ENCODE data around the gene KIF21A.
"Not testable (repeated sequence)": the region's sequence is repeated elsewhere in the genome, so short reads cannot be mapped to it uniquely, and the experiment has no call there.

The KIF21A gene

DNA sequence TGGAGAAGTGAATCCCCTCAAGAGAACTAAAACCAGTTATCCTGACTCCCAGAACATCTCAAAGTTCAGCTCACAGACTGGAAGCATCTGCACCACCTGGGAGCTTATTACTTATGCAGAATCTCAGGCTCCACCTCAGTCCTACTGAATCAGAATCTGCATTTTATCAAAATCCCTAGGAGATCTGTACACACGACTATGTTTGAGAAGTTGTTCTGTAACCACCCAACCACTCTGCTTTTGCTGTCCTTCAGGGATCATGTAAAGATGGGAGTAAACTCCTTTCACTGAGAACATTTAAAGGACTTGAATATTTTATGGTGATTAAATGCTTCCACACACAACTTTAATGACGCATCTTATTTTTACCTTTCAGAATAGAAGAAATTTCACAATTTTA lies 98.0 kb downstream of the KIF21A start:
- DNase-seq (ENCODE audit: low read depth) = no peak

DNA sequence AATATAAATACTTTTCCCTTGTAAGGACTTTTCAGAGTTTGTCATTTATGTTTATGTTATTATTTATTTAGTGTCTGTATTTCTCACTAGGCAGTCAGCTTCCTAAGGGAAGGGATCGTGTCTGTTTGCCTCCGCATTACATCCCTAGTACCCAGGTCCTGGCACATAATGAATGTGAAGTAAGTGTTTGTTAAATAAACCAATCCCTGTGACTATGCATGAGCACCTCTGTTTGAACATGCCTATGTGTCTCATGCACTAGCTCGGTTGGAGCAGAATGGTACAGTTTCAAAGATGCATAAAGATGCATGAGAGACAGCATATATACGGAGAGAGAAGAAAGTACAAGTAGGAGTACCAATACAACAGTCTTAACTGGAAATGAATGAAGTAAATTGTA lies 99.3 kb downstream of the KIF21A start:
- no peak for DNase-seq (ENCODE audit: low read depth)

DNA sequence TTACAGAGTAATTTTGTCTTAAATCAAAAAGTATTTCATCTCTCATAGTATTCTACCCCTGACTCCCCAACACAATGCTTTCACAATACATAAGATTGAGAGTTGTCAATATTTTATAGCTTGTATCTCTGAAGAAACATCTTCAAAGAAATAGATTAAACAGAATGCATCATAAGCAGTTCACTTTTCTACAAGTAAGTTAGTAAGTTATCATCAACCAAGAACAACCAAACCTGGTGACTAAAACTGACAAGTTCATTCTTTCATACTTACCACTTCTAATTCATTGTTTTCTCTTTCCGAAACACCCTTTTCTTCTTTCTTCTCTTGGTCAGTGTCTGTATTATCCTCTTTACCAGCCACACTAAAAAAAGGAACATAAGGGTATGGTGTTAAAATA lies 101.2 kb downstream of the KIF21A start:
- no peak for DNase-seq (ENCODE audit: low read depth)

DNA sequence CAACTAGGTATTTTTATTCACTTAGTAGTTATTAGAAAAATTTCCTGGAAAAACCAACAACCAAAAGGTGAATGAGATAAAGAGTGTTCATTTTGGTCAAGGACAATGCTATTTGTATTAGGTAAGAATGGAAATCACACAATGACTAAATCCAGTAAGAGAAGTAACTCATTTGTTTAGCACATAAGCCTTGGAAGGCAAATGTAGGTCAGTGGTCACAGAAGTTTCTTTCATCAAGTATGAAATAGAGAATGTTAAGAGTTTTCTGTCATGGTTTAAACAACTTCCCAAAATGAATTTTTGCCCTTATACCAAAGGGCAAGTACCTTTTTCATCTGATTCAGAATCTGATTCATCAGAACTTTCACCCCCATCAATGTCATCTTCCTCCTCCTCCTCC lies 101.7 kb downstream of the KIF21A start:
- DNase-seq (ENCODE audit: low read depth) = no peak

DNA sequence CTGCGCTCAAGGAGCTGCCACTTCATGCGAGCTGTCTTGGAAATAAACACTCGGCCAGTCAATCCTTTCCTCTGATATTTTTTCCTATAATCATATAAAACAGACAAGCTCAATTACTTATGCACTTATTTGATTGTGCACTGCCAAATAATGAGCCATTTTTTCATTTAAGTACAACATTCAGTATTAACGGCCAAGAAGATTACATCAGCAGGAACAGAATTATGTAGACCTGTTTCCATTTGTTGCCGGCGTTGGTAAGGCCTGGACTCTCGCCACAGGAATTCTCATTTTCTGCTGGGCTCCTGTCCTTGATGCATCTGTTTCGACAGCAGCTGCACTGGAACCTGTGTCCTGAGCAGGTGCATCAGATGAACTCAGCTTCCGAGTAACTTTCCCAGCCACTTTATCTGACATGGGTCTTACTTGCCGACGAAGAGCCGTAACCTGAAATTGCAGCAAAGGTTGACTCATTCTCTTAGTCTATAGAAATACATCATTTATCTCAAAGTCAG lies 110.2 kb downstream of the KIF21A start:
- no peak for DNase-seq (ENCODE audit: low read depth)

DNA sequence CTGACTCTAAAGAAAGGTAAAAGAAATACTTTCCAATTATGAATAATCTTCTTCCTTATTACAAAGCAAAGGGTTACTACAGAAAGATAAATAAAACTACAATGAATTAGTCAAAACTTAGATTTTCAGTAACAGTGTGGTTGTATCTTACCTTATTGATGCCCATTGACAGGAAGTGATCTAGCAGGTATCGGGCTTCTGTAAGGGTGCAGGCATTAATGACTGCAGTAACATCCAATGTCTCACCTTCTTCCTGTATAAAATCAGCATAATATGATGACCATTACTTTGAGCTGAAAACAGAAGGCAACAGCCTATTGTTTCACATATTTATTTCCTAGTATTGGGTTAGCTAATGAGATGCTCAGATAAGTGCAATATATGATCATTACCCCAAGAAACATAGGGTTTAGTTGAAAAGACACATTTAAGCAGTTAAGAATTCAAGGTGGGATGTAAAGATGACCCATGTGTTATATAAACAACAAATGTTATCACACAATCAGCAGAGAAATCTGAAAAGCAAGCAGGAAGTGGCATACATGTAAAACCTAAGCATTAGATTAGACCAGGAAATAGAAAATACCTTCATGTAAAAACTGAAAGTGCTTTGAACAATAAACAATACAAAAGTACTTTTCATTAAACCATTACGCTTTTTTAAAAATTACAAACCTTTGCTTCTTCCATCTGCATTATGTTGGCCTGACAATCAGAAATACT lies 111.2 kb downstream of the KIF21A start:
- no peak for DNase-seq (ENCODE audit: low read depth)

DNA sequence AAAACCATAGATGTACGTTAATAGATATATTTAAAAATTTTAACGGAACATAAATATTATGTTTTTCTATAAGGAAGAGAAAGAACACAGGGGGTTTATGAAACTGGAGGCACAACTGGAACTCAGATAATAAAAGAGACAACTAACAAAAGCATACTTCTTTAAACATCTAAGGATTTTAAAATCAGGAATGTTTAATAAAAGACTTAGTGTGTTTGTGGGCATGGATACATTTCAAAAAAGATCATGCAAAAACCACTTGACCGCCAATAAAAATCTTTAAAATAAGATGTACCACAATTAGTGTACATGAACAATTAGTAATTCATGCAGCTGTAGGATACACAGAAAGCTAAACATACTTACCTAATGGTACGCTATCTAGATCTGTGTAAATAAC lies 113.0 kb downstream of the KIF21A start:
- no peak for DNase-seq (ENCODE audit: low read depth)

DNA sequence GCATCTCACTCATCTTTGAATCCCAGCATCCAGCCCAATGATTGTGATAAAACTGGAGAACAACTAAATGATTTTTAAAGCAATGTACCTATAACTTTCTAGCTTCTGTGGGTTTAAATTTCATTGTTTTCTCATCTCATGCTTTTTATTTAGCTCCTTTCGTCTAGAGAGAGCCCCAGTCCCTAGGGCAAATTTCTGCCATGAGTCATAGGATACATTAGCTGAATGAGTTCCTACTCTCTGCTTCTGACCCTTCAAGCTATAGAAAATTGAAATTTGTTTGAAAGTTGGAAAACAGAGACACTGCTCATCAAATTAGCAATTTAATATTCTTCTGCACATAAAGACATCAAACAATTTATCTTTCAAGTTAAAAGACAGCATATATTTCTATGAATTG lies 113.9 kb downstream of the KIF21A start:
- no peak for DNase-seq (ENCODE audit: low read depth)

DNA sequence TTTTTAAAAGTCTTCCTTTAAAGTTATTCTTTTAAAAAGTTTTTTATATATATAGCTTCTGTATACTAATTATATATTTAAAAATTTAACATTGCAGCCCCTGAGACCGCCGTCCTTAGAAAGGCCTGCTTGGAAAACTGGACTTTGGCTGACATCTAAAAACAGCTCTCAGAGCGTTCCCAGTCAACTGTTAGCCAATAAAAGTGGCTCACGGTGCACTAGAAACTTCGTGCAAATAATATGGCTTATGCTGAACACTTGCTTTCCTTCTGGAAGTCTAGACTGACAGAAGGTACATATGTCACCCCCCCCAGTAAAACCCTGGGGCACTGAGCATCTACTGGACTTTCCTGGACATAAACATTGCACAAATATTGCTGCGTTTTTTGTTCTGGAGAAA lies 115.0 kb downstream of the KIF21A start:
- no peak for DNase-seq (ENCODE audit: low read depth)

DNA sequence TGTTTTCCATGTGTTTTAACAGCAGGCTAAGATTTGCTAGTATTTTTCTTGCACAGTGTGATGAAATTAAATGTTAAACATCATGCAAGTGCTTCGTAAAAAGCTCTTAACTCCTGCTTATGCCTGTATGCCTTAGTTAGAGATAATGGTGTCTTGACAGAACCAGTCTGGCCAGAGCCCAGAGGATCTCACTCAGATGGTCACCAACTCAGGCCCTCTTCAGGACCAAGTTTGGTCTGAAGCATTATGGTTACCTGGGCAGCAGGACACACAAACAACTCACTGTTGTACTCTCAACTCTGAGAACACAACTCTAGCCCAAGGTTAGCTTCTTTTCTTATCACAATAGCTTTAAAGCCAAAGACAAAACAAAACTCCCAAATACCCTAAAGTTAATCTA lies 115.4 kb downstream of the KIF21A start:
- DNase-seq (ENCODE audit: low read depth) = no peak

DNA sequence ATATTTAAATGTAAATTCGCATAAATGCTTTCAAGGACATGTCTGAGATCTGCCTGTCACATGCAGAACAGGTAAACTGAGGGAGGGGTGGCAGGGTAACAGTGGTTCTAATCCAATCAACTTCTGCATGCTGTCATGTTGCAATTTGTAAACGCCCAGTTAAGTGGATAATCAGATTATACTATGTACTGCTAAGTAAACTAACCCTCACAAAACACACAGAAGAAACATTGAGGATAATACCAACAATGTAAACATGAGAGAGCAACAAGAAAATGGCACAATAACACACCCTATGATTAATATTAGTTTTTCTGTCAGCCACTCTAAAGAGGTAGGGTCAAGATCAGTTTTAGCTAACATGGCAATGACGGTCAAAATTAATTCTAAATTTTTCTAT lies 123.7 kb downstream of the KIF21A start:
- DNase-seq (ENCODE audit: low read depth) = no peak

DNA sequence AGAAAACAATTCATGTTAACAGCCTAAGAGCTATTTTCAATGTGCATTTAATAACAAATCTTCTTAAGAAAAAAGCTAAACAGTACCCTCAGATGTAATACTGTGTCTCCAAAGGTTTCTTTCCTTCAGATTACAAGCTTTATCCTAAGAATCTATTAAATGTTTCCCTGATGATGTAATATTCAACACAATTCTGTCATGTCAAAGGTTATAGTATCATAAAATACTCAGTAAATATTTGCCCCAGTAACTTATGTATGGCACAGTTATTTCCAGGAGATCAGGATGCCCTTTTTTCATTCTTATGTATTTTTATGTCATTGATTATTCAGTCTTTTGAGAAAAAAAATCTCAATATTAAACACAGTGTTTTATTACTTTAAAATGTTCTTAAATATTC lies 128.4 kb downstream of the KIF21A start:
- no peak for DNase-seq (ENCODE audit: low read depth)

DNA sequence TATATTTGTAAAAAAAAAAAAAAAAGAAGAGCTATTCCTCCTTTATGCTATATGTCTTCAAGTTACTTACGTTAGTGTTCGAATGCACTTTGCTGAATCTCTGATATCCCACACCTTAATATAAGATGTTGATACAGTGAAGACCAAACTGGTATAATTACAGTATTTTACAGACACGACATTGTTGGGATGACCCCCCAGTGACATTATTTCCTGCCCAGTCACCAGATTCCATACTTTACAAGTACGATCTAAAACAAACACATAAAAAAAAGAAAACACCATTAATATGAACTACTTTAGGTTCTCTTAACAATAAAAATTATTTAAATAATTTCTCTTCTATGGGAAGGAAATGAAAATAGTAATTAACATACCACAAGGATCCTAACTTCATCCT lies 133.4 kb downstream of the KIF21A start:
- DNase-seq (ENCODE audit: low read depth) = no peak

DNA sequence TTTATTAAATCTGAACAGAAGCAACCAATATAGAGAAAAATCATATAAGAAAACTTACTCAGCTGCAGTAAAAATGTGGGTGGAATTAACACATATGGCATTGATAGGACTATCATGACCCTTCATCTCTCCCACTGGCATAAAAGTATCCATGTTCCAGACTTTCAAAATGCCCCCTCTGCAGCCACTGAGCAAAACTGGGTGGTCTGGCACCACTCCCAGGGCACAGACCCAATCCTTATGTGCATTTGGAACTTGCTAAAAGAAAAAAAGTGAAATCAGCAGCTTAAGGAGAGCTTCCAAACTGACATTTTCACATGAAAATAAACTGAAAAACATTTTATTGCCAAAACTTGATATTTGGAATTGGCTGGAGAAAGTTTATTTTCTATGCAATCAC lies 141.5 kb downstream of the KIF21A start:
- DNase-seq (ENCODE audit: low read depth) = no peak

DNA sequence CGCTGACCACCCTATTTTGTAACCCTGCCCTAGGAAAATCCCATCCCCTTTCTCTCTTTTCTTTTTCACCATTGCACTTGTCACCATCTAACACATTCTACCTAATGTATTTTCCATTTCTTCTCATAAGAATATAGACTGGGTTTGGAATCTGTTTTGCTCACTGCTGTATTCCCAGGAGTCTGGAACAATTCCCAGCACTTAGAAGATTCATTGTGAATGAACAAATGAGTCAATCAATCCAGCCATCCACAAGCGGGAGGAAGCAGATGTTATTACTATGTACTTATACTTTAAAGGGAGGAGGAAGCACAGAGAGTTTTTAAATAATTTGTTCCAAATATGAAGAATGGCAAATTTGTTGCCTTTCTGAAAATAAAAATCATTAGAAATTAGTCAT lies 142.1 kb downstream of the KIF21A start:
- no peak for DNase-seq (ENCODE audit: low read depth)

DNA sequence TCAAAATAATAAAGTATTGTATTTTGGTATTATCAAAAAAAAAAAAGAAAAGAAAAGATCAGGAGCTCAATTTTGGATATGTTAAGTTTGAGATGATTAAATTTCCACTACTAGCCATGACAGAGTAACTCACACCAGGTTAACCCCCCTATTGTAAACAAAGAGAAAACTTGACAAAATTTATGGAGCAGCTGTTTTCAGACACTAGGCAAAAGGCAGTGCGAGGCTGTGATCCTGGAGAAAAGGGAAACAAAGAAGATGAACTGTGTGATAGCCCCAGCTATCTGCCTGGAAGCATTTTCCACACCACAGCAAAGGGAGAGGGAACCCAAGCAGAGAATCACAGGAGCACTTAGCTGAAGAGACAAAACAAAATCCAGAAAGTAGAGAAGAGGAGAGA lies 145.0 kb downstream of the KIF21A start:
- no peak for DNase-seq (ENCODE audit: low read depth)

DNA sequence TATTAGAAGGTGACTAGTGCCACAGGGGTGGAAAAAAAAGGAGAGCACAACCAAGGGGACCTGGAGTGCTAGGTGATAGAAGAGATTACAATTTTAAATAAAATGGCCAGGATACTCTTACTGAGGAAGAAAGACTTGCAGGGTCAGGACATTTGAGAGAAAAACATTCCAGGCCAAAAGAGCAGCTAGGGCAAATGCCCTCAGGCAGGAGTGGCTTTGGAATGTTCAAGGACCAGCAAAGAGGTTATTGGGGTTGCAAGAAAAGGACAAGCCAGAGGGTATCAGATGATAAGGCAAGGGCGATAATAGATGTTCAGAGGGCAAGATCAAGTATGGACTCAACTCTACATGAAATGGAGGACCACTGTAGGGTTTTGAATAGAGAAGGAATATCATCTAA lies 146.4 kb downstream of the KIF21A start:
- no peak for DNase-seq (ENCODE audit: low read depth)

DNA sequence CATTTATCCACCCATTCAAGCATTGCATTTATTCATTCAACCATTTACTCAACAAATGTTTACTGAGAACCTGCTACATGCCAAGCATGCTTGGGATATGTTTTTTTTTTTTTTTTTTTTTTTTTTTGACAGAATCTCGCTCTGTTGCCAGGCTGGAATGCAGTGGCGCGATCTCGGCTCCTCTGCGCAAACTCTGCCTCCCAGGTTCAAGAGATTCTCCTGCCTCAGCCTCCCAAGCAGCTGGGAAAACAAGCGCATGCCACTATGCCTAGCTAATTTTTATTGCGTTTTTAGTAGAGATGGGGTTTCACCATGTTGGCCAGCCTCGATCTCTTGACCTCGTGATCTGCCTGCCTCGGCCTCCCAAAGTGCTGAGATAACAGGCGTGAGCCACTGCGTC lies 147.3 kb downstream of the KIF21A start:
- DNase-seq (ENCODE audit: low read depth) = not testable (repeated sequence)

DNA sequence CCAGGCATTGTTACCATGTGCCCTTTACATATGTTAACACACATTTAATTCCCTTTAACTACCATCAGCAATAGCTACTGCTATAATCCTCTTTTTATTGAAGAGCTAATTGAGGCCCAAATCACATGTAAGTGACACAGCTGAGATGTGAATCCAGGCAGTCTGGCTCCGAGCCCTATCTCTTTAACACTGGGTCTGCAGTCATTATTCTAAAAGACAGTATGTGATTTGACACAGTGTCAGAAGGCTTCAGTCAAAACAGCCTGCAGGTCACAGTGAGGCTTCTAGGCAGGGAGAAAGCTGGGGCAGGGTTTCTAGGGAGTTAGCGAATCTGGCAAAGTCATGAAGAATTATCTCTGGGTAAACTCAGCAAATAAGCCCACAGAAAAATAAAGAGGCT lies 148.2 kb downstream of the KIF21A start:
- DNase-seq (ENCODE audit: low read depth) = no peak

DNA sequence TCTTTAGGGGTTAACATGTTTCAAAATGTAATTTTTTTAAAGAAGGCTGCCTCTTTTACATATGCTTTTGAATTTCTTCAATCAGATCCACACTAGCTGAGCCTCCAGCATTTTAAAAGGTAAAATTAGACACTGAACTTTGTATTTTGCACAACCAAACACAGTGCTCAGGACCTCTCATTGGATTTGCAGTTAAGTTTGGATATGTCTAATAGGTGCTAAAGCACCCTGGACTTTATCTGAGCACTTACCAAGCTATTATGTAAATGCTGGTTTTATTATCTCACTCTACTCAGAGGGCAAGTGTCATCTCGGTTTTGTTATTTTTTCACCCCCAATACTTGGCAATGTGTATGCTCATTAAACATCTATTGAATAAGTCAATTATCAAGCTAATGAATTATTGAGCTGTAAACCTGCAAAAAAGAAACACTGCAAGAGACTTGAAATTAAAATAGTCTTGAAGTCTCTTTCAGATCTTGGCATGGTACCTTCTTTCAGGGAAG lies 150.7 kb downstream of the KIF21A start:
- no peak for DNase-seq (ENCODE audit: low read depth)

DNA sequence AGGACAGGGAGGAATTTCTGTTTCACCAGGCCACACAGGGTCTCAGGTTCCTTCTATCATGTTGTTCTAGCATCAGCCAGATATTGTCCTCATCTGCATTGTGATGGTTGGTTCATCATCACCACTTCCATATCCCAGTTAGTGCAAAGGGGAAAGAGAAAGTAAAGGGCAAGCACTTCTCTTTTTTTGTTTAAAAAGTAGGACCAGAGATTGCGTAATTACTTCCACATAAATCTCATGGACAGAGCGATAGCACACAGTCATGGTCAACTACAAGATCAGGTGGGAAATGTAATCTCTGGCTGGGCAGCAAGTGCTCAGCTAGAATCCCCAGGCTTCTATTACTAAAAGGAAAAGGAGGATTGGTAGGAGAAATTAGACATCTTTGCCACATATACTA lies 155.1 kb downstream of the KIF21A start:
- no peak for DNase-seq (ENCODE audit: low read depth)

DNA sequence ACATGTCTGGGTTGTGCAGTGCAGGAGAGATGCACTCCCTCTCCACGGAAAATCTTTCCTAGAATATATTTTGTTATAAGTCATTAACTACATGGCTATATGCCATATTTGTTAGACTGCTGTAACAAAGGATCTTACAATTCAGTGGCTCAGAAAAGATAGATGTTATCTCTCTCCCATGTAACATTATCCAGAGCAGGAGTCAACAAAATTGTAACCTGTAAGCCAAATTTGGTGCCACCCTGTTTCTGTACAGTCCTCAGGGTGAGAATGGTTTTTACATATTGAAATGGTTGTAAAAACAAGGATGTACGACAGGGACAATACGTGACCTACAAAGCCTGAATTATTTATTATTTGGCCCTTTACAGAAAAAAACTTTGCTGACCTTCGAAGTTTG lies 155.5 kb downstream of the KIF21A start:
- no peak for DNase-seq (ENCODE audit: low read depth)

DNA sequence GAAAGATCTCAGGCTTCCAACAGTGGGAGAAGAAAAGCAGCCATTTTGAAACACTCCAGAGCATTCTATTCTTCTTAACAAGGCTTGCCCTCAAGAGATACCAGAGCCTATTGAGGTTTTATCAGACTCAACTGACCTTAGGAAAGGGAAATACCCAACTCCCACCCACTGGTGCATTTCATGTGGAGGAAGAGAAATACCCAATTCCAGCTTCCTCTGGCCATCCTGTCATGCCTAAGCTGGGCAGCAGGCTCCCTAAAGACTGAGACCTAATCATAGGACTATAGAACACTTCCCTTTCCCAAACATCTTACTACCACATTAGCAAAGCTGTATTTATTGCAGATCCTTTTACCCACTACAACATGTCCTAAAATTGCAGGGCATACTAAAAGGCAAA lies 164.5 kb downstream of the KIF21A start:
- no peak for DNase-seq (ENCODE audit: low read depth)

DNA sequence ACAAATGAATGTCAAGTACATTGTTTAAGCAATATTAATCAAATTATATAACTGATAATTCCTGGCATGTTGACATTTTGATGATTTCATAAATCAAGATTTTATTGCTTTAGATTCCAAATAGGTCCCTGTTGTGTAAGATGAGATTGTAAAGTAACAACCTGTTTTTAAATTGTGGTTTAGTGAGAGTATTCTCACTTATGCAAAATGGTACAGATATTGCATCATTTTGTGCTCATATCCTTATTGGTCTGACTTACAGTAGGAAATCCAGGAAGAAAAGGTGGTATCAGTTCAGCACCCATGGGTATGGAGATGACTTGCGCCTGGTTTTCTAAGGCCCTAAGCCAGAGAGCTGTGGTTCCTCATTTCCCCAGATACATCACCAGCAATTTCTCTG lies 165.5 kb downstream of the KIF21A start:
- DNase-seq (ENCODE audit: low read depth) = no peak
